ENCODE results near the gene SFT2D3.

DNA sequence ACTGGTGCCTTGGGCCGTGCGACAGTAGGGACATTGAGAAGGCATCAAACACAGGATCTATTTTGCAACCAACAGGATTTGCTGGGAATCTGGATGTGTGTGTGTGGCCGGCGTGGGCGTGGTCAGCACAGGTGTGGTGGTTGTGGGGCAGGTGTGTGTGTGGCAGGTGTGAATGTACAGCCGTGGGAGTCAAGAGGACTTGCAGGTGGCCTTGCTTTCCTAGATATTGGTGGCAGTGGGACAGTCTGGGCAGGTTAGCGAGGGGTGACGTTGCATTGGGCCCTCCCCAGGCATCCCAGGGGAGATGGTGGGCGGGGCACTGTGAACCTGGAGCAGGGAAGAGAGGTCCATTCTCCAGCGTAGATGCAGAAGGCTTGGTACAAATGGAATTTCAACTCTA is 22.8 kb upstream of the SFT2D3 start:
- TF ChIP-seq, protein P1, sequence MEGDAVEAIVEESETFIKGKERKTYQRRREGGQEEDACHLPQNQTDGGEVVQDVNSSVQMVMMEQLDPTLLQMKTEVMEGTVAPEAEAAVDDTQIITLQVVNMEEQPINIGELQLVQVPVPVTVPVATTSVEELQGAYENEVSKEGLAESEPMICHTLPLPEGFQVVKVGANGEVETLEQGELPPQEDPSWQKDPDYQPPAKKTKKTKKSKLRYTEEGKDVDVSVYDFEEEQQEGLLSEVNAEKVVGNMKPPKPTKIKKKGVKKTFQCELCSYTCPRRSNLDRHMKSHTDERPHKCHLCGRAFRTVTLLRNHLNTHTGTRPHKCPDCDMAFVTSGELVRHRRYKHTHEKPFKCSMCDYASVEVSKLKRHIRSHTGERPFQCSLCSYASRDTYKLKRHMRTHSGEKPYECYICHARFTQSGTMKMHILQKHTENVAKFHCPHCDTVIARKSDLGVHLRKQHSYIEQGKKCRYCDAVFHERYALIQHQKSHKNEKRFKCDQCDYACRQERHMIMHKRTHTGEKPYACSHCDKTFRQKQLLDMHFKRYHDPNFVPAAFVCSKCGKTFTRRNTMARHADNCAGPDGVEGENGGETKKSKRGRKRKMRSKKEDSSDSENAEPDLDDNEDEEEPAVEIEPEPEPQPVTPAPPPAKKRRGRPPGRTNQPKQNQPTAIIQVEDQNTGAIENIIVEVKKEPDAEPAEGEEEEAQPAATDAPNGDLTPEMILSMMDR (IDR thresholded peaks at IDR 0.05), result no peak
- TF ChIP-seq ZFX (IDR thresholded peaks at IDR 0.05; ENCODE audit: borderline replicate concordance), result no peak

All from 22Rv1 (cell line).